IMR-90 (cell line): ENCODE results near the gene SMU1. TPM values are rescaled to one million over a fixed set of nuclear protein-coding genes. Genes with fewer than 3 reads are reported as not detected.

Experiments
- ATAC-seq: fragments of 200-7000 bp; cut with Tn5 transposase; 2 replicates; pipeline ENCODE4 v1.9.1; 2020; ENCODE audit warnings: low read depth, mild to moderate bottlenecking, moderate library complexity
- BruUV-seq: library from RNA; stranded (reverse); fragments of 400-500 nt; replicated peaks from 2 replicates; lab custom pipeline; 2021; lab: Mats Ljungman, UMichigan
- CTCF ChIA-PET: fragments of 300-600 bp; formaldehyde crosslinking; extraction: SDS; loops from one replicate; lab custom pipeline; 2021; ENCODE audit warnings: antibody characterized with exemption; lab: Yijun Ruan, JAX
- POLR2A ChIA-PET: fragments of 300-600 bp; sonication (Branson Sonifier 250); formaldehyde crosslinking; loops from one replicate; lab custom pipeline; 2022; ENCODE audit warnings: antibody characterized with exemption; ENCODE audit not compliant: unreplicated experiment; lab: Charles Lee
- DNase-seq: peaks from one replicate; pipeline ENCODE4 v3.0.0; 2013
- H2AFZ ChIP-seq: replicated peaks from 2 replicates; pipeline ENCODE3; 2013; ENCODE audit warnings: low read length, mild to moderate bottlenecking; ENCODE audit not compliant: poor library complexity
- H2AK5ac ChIP-seq: 2 replicates; pipeline ENCODE4 v1.6.1; 2013; ENCODE audit warnings: low read depth, low read length, inconsistent platforms
- H2AK9ac ChIP-seq: replicated peaks from 2 replicates; pipeline ENCODE3; 2013; ENCODE audit warnings: mild to moderate bottlenecking, low read depth, low read length, moderate library complexity; ENCODE audit not compliant: poor library complexity
- H2BK120ac ChIP-seq: 2 replicates; pipeline ENCODE4 v1.6.1; 2013; ENCODE audit warnings: low read depth, low read length, inconsistent platforms
- H2BK15ac ChIP-seq: 3 replicates; pipeline ENCODE4 v1.6.1; 2013; ENCODE audit warnings: low read depth, low read length, inconsistent platforms
- H2BK20ac ChIP-seq: 2 replicates; pipeline ENCODE4 v1.6.1; 2013; ENCODE audit warnings: low read depth, mild to moderate bottlenecking, inconsistent platforms, low read length, moderate library complexity
- H2BK5ac ChIP-seq: 2 replicates; pipeline ENCODE4 v1.6.1; 2013; ENCODE audit warnings: mild to moderate bottlenecking, low read depth, low read length, inconsistent platforms; ENCODE audit not compliant: poor library complexity, severe bottlenecking
- H3K14ac ChIP-seq: replicated peaks from 2 replicates; pipeline ENCODE4 v1.6.1; 2013; ENCODE audit warnings: low read depth, low read length, inconsistent platforms
- H3K18ac ChIP-seq: 2 replicates; pipeline ENCODE4 v1.6.1; 2013; ENCODE audit warnings: low read depth, low read length, control low read depth
- H3K23ac ChIP-seq: 2 replicates; pipeline ENCODE4 v1.6.1; 2013; ENCODE audit warnings: low read depth, low read length, inconsistent platforms
- H3K27ac ChIP-seq: 2 replicates; pipeline ENCODE4 v1.5.1; 2013; ENCODE audit warnings: mild to moderate bottlenecking, control low read depth, low read length; ENCODE audit not compliant: insufficient read depth
- H3K27me3 ChIP-seq: 2 replicates; pipeline ENCODE4 v1.6.1; 2013; ENCODE audit warnings: low read length; ENCODE audit not compliant: control insufficient read depth, insufficient read depth
- H3K36me3 ChIP-seq: 2 replicates; pipeline ENCODE4 v1.6.1; 2013; ENCODE audit warnings: low read length, mixed read lengths; ENCODE audit not compliant: control insufficient read depth, insufficient read depth
- H3K4ac ChIP-seq: 2 replicates; pipeline ENCODE4 v1.6.1; 2013; ENCODE audit warnings: low read depth, low read length, inconsistent platforms
- H3K4me1 ChIP-seq: 2 replicates; pipeline ENCODE4 v1.6.1; 2013; ENCODE audit warnings: low read length, mixed read lengths; ENCODE audit not compliant: control insufficient read depth, insufficient read depth
- H3K4me2 ChIP-seq: 2 replicates; pipeline ENCODE4 v1.6.1; 2013; ENCODE audit warnings: low read depth, mild to moderate bottlenecking, control low read depth, low read length, moderate library complexity
- H3K4me3 ChIP-seq: 2 replicates; pipeline ENCODE4 v1.5.1; 2013; ENCODE audit warnings: low read depth, mild to moderate bottlenecking, control low read depth, low read length, moderate library complexity; ENCODE audit not compliant: insufficient read depth
- H3K56ac ChIP-seq: 2 replicates; pipeline ENCODE4 v1.6.1; 2013; ENCODE audit warnings: low read length, inconsistent platforms; ENCODE audit not compliant: insufficient read depth; ENCODE audit errors: extremely low read depth
- H3K79me1 ChIP-seq, 2 experiments: 2 replicates each; pipeline ENCODE4 v1.6.1; 2013; ENCODE audit warnings: low read length in 2 of 2, inconsistent platforms in 1 of 2, low read depth in 1 of 2
- H3K9ac ChIP-seq: 2 replicates; pipeline ENCODE4 v1.6.1; 2013; ENCODE audit warnings: low read depth, low read length, control low read depth
- H3K9me1 ChIP-seq: 2 replicates; pipeline ENCODE4 v1.6.1; 2013; ENCODE audit warnings: low read length, inconsistent platforms; ENCODE audit not compliant: insufficient read depth
- H3K9me3 ChIP-seq: 2 replicates; pipeline ENCODE4 v1.6.1; 2013; ENCODE audit warnings: low read length; ENCODE audit not compliant: control insufficient read depth, insufficient read depth
- H4K20me1 ChIP-seq: 2 replicates; pipeline ENCODE4 v1.6.1; 2013; ENCODE audit warnings: low read length, inconsistent platforms; ENCODE audit not compliant: insufficient read depth
- H4K5ac ChIP-seq: 2 replicates; pipeline ENCODE4 v1.6.1; 2013; ENCODE audit warnings: mild to moderate bottlenecking, low read depth, low read length, control low read depth
- H4K8ac ChIP-seq, 2 experiments: 2 replicates each; pipeline ENCODE4 v1.6.1; 2013; ENCODE audit warnings: low read depth in 2 of 2, low read length in 2 of 2, control low read depth in 1 of 2, inconsistent platforms in 1 of 2
- H4K91ac ChIP-seq: 2 replicates; pipeline ENCODE4 v1.6.1; 2013; ENCODE audit warnings: low read depth, low read length, inconsistent platforms; ENCODE audit not compliant: insufficient read depth
- BHLHE40 ChIP-seq: fragments of 150-350 bp; IDR thresholded peaks from 2 replicates; pipeline ENCODE4 v1.6.1; 2016; ENCODE audit warnings: mild to moderate bottlenecking, low read depth, low read length
- CEBPB ChIP-seq: IDR thresholded peaks from 2 replicates; pipeline ENCODE4 v1.6.1; 2012; ENCODE audit warnings: low read depth, low read length, improper control_type of control experiment
- CHD1 ChIP-seq: IDR thresholded peaks from 2 replicates; pipeline ENCODE4 v1.6.1; 2012; ENCODE audit warnings: low read depth, low read length, improper control_type of control experiment
- ELK1 ChIP-seq: fragments of 150-350 bp; IDR thresholded peaks from 2 replicates; pipeline ENCODE4 v1.6.1; 2016; ENCODE audit warnings: low read depth, mild to moderate bottlenecking, low read length, moderate library complexity, borderline replicate concordance
- FOS ChIP-seq: fragments of 150-350 bp; IDR thresholded peaks from 2 replicates; pipeline ENCODE4 v1.6.1; 2016; ENCODE audit warnings: low read depth, low read length
- MAFK ChIP-seq: IDR thresholded peaks from 2 replicates; pipeline ENCODE4 v1.6.1; 2012; ENCODE audit warnings: low read depth, low read length, improper control_type of control experiment
- MAZ ChIP-seq: IDR thresholded peaks from 2 replicates; pipeline ENCODE4 v1.6.1; 2012; ENCODE audit warnings: low read depth, mild to moderate bottlenecking, low read length, improper control_type of control experiment, moderate library complexity, borderline replicate concordance
- MXI1 ChIP-seq: IDR thresholded peaks from 2 replicates; pipeline ENCODE4 v1.6.1; 2012; ENCODE audit warnings: low read depth, mild to moderate bottlenecking, low read length, moderate library complexity, borderline replicate concordance
- POLR2A ChIP-seq: IDR thresholded peaks from 2 replicates; pipeline ENCODE4 v1.6.1; 2012; ENCODE audit warnings: mild to moderate bottlenecking, low read depth, low read length
- RAD21 ChIP-seq: IDR thresholded peaks from 2 replicates; pipeline ENCODE4 v1.6.1; 2012; ENCODE audit warnings: low read length, improper control_type of control experiment
- RCOR1 ChIP-seq: IDR thresholded peaks from 2 replicates; pipeline ENCODE4 v1.6.1; 2012; ENCODE audit warnings: mild to moderate bottlenecking, low read length, improper control_type of control experiment; ENCODE audit not compliant: insufficient replicate concordance
- USF2 ChIP-seq: fragments of 150-350 bp; IDR thresholded peaks from 2 replicates; pipeline ENCODE4 v1.6.1; 2017; ENCODE audit warnings: mild to moderate bottlenecking, antibody characterized with exemption, low read length, low read depth
- WGBS, 2 experiments: methylation state at CpG; one replicate each; pipeline versions ENCODE4 v1.1.5 to v1.1.7; 2013; ENCODE audit warnings: missing lambda C conversion rate in 2 of 2; ENCODE audit not compliant: insufficient read length in 1 of 2; ENCODE audit errors: extremely low coverage in 2 of 2; 5-methylcytosine and 5-hydroxymethylcytosine counted together
- dilution Hi-C: fragments of 300-500 bp; cut with HindIII; formaldehyde crosslinking; loops from one replicate; pipeline ENCODE4 v1.14.3; 2018; ENCODE audit warnings: low sequenced_read_pairs; ENCODE audit not compliant: unreplicated experiment
- in situ Hi-C: fragments of 300-500 bp; cut with MboI; formaldehyde crosslinking; loops from 3 replicates; pipeline ENCODE4 v1.14.3; 2019; ENCODE audit warnings: low sequenced_read_pairs, inconsistent platforms, mixed read lengths
- intact Hi-C: fragments of 100-400 bp; cut with micrococcal nuclease; formaldehyde crosslinking; loops from 2 replicates; pipeline ENCODE4 v1.10.0; 2022
- polyA plus RNA-seq, 3 experiments: library from polyadenylated mRNA; depleted of rRNA; stranded (reverse); fragments of >200 nt; gene quantifications; 2 replicates each; pipeline ENCODE4 v1.2.3, GENCODE V29; 2012; ENCODE audit warnings: low replicate concordance in 1 of 3
- total RNA-seq: library from RNA; depleted of rRNA; stranded (reverse); fragments of >200 nt; gene quantifications from 2 replicates; pipeline ENCODE4 v1.2.3, GENCODE V29; 2012

The SMU1 gene
- total and polyA plus RNA-seq, 2 of the 4 experiments (the other 2 are of a cell fraction), result 11.1 to 36.0 TPM

GRCh38 chr9:33017283-33018041 is 59.0 kb downstream of the SMU1 start:
- no peaks in the 10 kb centered on the region for H4K20me1 ChIP-seq
- no peak overlapping the region for H4K8ac ChIP-seq
- DNase-seq (no peak), ATAC-seq (no peak)
- no peak overlapping the region for H3K56ac ChIP-seq
- H3K4me2 ChIP-seq, result no peak overlapping the region
- ChIA-PET POLR2A (no interaction called here), CTCF (interaction anchor here (0.6 kb wide), 1 partner anchor 9 kb away, joined by 4 read pairs; no protein-coding TSS in a partner anchor)
- no peak overlapping the region for H4K91ac ChIP-seq
- no peak overlapping the region for H3K9ac ChIP-seq
- H2BK20ac ChIP-seq, result no peak overlapping the region
- no peak overlapping the region for H4K5ac ChIP-seq
- TF ChIP-seq RCOR1, result no peak
- no peak for TF ChIP-seq USF2
- no peak for TF ChIP-seq FOS
- no peak for TF ChIP-seq ELK1
- TF ChIP-seq MAFK, result no peak
- TF ChIP-seq MAZ, result no peak
- TF ChIP-seq CEBPB, result no peak
- TF ChIP-seq BHLHE40, result no peak
- no peak for TF ChIP-seq MXI1
- TF ChIP-seq POLR2A, result no peak
- TF ChIP-seq RAD21, result no peak
- no peak for TF ChIP-seq CHD1
- no TSS peak for BruUV-seq
- H2BK5ac ChIP-seq, result no peak overlapping the region
- H3K79me1 ChIP-seq, result peaks cover 6 to 27% of the 10 kb centered on the region in 2 experiments
- dilution Hi-C loops, result no loop called here
- no peak overlapping the region for H2BK120ac ChIP-seq
- no peak overlapping the region for H3K4ac ChIP-seq
- H3K27me3 ChIP-seq, result no peaks in the 10 kb centered on the region
- peaks cover 8% of the 10 kb centered on the region; the same call in 1 of the 2 replicates for H3K36me3 ChIP-seq
- H3K23ac ChIP-seq, result no peak overlapping the region
- H3K4me3 ChIP-seq, result no peak overlapping the region
- intact Hi-C loops, result no loop called here
- no peak overlapping the region for H3K18ac ChIP-seq
- H3K9me3 ChIP-seq, result no peaks in the 10 kb centered on the region
- no peaks in the 10 kb centered on the region for H3K4me1 ChIP-seq
- H2BK15ac ChIP-seq, result no peak overlapping the region
- 100% methylated on average over 1 of the region's 6 CpGs; no CpG with 5 or more reads in 1 of the 2 experiments for WGBS, 2 experiments
- no peak overlapping the region for H3K14ac ChIP-seq
- no peak overlapping the region for H2AK9ac ChIP-seq
- in situ Hi-C loops, result no loop called here
- H2AFZ ChIP-seq, result no peak overlapping the region
- peaks cover 3% of the 10 kb centered on the region; the same call in 1 of the 2 replicates for H3K9me1 ChIP-seq
- no peak overlapping the region for H3K27ac ChIP-seq
- no peak overlapping the region for H2AK5ac ChIP-seq
